Fibroblast of peridontal ligament (primary cell): Measurements from ENCODE around the gene PRPF8.

Experiments
- DNase-seq: peaks from one replicate; pipeline ENCODE4 v3.0.0-alpha.2; 2010; ENCODE audit errors: extremely low read depth

The PRPF8 gene

DNA sequence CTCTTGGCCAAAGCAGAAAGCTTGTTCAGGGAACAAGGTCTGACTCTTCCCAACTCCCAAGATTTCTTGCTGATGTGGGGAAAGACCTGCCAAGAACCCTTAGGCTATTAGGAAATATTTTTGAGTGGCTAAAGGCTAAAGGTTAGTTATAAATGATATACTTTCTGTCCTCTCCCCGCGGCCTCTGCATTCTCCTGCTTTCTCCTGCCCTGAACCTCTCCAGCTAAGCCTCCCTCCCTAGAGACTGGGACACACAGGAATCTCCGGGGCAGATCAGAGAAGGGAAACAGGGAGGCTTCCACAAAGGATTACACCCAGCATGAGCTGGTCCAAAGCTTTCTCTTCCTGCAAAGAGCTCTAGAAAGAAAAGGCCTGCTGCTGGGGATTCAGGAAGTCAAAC, 58.3 kb downstream of the PRPF8 start:
- DNase-seq, result peak; percentile 8

DNA sequence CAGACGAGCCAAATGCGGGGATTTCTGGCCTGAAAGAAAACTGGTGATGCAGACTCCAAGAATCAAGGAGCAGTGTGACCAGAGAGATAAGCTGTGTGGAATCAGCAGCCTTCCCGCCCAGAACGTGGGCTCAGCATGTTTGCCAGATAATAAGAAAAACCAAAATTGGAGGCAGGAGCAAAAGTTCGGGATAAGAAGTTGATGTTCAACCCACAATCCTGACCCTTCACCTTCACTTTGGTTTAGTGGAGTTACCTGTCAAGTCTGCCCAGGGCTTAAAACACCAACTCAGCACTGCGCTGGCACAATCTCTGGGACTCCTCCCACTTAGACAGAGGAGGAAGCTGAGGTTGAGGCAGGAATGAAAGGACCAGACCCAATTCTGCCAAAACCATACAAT, 59.1 kb downstream of the PRPF8 start:
- DNase-seq, result no peak

DNA sequence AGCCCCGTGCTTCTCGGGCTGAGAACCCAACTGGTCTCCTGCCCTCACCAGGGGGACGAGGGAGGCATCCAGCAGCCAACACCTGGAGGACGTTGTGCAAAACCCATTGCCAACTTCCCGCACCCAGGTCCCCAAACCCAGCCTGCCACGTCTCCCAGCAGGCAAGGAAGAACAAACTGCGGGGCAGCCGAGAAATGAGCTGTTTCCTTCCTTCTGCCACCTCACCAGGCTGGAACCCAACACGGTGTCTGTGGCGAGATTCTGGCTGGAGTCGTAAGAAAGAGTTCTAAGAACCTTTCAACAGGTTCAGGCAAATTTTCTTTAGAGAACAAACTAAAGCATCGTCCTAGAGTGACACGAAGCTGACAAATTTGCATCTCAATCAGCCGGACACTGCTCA, 59.6 kb downstream of the PRPF8 start:
- DNase-seq, result no peak

DNA sequence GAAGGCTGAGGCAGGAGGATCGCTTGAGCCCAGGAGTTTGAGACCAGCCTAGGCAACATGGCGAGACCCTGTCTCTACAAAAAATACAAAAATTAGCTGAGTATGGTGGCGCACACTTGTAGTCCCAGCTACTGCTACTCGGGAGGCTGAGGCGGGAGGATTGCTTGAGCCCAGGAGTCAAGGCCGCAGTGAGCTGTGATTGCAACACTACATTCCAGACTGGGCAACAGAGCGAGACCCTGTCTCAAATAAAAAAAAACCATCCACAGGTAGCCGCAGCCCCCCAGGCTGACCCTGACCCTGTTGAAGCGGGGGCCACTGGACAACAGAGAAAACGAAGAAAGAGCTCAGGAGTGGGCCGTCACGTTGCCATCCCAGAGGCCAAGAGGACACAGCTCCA, 60.0 kb downstream of the PRPF8 start:
- DNase-seq, result no peak

DNA sequence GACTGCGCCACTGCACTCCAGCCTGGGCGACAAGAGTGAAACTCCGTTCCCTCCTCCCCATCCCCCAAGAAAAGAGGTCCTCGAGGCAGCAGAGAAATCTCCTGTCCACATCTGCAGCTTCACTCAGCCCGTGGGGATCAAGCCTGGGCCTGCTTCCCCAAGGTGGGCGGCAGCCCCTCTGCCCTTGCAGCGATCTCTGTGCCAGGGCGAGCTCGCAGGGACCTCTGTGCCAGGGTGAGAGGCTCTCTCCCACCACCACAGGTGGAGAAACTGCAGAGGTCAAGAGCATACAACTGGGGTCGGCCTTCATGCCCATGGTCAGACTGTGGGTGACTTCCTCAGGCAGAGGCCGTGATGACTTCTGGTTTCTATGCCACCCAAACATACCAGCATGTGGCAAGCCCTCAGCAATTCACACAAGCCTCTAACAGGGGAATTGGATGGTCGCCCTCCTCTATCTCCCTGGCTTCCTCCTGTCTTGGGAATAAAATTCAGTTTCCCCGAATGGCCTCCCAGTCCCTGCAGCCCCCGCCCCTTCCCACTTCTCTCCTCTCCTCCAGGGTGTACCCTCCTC, 61.5 kb downstream of the PRPF8 start:
- no peak for DNase-seq

DNA sequence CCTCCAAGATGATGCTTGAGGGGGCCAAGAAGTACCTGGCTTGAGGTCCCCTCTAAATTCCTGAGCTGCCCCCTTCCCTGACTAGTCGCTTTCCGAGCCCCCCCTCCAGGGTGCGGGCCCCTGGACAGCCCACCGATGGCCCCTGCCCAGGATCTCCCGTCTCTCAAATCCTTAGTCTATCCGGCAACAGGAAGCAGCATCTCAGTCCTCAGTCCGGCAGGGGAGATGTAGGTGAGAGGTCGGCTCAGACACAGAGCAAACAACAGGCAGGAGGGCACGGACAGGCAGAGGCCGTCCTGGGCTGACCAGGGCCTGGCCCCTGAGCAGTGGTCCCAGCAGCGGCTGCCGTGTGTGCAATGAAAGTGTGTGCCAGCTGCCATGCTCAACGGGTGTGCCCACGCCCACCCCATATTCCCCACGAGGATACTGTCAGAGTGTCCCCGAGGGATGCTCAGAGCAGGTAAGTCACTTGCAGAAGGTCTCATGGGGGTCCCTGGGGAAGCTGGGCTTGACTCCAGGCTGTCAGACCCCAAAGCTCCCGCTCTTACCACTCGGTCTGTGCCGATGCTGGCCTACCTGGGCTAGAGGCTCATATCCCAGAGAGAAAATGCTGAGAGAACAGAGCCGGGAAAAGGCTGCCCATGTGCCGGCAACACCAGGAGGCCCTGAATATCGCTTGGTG, 63.3 kb downstream of the PRPF8 start:
- no peak for DNase-seq

DNA sequence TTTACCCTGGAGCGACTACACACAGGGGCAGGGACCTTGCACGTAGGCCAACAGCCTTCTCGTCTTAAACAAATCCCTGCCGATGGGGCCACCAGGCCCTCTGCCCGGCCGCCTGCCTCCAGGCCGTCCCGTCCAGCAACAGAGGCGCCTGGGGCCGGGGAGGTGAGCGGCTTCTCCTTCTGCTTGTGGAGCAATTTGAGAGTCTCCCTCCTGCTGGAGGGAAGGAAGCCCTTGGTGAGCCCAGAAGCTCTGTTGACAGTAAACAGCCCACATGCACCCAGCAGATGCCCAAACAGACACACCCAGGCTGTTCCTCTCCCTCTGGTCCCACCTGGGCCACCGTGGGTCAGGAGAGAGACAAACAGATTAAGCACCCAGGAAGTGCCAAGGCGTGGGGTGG, 64.2 kb downstream of the PRPF8 start:
- no peak for DNase-seq

DNA sequence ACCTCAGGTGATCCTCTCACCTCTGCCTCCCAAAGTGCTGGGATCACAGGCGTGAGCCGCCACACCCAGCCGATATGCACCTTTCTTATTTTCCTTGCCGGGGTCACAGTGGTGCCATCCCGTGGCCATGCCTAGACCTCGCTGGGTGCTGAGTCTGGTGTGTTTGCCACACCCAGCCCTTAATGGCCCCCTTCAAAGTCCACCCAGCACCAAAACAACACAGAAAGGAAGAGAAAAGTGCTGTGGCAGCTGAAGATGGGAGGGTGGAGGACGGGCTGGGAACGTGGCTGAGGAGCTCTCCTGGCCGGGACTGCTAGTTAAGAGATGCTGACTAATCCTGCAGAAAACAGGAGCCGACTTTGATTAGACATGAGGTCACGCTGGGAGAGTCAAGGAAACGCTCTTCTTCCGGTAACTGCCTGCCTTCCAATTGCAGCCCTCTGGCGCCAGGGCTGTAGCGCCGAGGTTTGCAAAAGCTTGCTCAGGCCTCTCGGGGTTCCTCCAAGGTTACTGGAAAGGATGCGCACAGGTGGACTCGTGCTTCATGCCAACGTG, 67.0 kb downstream of the PRPF8 start:
- DNase-seq, result peak; percentile 79

DNA sequence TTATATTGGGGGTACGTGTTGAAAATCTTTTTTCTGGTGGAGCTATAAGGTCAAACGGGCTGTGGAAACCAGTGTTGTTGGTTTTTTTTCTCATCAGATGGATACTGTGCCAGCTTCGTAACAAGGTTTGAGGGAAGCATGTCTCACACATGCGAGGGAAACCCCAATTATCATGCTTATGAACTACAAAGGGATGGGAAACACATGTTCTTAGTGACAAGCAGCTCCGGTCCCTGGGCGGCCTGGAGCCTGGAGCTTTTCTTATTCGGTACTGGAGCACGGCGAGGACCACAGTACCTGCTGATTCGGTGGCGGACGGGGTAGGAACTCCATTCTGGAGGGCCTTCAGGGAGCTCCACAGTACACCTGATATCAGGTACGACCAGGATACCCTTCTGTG, 68.6 kb downstream of the PRPF8 start:
- no peak for DNase-seq

DNA sequence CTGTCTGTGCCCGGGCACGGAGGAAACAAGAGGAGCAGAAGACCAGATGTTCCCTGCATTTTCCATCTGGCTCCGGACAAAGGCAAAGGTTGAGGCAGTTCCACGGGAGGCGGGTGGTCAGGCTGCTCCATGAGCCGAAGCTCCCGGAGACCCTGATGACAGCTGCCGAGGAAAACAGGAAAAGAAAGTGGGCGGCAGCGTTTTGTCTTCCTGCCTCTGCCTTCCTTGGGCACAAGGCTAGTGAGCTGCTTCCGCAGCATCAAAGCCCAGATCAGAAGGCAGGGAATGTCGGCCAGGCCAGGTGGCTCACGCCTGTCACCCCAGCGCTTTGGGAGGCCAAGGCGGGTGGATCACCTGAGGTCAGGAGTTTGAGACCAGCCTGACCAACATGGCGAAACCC, 72.3 kb downstream of the PRPF8 start:
- no peak for DNase-seq

DNA sequence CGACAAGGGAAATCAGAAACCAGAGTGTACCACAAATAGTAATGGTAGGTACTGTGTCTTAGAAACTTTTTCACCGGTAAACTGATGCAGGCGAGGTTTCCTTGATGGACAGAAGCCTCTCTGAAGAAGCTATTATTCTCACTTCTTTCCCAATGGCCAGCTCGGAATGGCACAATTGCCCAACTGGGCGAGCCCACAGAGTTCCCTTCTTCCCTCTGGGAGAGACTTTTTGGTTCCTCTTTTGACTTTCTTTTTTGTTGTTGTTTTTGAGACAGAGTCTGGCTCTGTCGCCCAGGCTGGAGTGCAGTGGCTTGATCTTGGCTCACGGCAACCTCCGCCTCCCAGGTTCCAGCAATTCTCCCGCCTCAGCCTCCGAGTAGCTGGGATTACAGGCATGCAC, 73.0 kb downstream of the PRPF8 start:
- no peak for DNase-seq

DNA sequence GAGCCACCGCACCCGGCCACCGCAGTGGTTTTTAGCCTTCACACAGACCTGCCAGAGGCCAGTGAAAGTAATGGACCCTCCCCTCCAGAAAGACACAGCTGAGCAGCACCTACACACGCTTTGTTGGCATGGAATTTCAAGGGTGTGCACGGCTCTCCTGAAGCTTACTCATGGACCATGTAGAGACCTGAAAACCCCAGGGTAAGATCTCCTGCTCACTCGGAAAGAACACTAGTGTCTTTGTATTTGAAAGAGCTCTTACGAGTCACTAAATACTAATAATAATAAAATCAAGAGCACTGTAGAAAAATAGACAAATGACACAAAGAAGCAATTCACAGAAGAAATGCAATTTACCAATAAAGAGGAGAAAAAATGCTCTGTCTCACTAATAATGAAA, 76.0 kb downstream of the PRPF8 start:
- DNase-seq, result no peak

DNA sequence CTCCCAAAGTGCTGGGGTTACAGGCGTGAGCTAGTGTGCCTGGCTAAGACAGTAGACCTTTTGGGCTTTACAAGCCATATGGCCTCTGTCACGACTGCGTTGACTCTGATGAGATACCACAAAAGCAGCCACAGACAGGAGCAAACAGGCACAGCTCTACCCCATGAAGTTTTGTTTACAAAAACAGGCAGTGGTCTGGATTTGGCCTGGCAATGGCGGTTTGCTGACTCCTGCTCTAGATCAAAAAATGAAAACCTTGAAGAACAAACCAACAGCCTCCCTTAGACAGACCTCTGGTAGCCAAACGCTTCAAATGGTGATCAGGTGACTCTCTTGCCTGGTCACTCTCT, 76.7 kb downstream of the PRPF8 start:
- no peak for DNase-seq

DNA sequence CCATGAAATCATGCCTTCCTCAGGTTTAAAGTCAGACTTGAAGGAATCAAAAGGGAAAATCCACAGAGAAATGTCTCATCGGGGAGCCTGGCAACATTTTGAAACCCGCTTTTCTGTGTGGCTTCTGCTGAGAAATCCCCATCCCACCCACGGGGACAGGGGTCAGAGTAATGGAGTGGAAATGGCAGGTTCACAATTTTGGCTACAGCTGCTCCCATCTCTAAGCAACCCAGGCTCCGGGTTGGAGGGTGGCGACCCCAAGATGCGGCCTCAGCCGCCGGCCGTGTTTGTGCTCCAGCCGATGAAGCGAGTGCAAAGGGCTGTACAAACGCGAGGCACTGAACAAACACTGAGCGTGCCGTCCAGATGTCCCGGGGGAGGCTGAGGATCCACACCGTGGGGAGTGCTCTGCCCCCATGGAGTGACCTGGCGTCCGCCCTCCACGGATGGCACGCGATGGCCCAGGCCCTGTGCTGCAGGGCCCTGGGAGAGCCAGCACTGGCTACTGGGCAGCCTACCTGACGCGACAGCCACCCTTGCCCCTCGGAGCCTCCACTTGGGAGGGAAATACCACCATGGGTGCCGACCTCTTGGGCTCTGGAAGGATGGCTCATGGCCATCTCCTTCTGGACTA, 78.2 kb downstream of the PRPF8 start:
- no peak for DNase-seq

DNA sequence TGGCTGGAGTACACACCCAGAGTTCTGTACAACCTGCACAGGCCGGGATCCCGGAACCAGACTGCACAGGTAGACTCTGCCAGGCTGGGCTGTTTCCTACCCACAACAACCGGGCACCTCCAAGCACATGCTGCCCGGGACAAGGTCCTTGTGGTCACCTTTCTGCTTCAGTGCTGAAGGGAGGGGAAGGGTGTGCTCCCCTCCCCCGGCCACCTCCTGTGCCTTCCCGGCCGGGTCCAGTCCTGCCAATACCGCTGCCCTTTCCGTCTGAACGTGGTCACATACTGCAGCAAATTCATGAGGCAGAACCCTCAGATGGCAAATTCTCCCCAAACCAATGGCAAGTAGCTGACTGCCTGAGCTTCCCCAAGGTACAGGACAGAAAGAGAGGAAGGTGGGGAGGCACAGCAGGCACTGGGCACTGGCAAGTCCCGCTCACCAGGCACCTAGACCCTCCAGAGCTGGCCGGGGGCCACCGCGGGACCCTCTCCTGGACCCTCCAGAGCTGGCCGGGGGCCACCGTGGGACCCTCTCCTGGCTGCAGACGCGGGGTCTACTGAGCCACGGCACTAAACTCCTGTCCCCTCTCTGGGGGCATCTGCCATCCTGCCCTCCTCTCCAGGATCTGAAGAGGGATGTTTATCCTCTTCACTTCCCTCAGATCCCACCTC, 78.9 kb downstream of the PRPF8 start:
- no peak for DNase-seq

DNA sequence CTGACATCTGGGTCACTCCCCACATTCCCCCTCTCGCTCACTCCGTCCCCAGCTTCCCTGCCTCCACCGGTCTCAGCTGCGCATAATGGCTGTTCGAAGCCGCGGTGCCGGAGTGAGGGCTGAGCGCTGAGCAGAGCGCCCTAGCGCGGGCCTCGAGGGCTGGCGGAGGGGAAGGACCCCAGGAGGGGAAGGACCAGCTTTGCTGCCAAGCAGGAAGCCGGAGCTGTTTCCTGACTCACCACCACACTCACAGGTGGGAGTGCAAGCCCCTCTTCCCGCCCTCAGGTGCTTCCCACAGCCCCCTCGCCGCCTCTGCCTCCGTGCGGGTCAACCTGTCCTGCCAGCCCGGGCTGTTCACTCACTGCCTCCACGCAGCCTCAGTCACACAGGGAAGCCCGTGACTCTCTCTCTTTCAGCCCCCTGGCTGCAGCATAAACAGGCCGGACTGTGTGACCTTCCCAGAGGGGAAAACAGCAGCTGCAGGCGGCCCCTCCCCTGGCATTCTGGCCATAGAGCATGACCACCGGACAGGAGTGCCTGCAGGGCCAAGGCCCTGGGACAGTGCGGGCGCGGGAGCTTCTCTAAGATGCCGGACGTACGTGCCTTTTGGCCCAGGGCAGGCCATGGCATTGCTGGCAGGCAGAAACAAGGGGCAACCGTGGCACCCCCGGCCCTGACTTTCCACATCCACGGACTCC, 79.7 kb downstream of the PRPF8 start:
- DNase-seq, result no peak

DNA sequence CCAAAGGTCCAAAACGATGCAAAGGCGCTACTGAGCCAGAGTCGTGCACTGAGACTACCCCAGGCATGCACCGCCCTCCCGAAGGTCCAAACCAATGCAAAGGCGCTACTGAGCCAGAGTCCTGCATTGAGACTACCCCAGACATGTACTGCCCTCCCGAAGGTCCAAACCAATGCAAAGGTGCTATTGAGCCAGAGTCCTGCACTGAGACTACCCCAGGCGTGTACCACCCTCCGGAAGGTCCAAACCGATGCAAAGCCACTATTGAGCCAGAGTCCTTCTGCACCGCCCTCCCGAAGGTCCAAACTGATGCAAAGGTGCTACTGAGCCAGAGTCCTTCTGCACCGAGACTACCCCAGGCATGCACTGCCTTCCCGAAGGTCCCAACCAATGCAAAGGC, 83.1 kb downstream of the PRPF8 start:
- no peak for DNase-seq
